RPMI7951 (cell line): ENCODE data around the gene MAGI1. TPM values are rescaled to one million over a fixed set of nuclear protein-coding genes. Genes with fewer than 3 reads are reported as not detected.

Source experiments
- DNase-seq: peaks from one replicate; pipeline ENCODE4 v3.0.0-alpha.2; 2012; ENCODE audit warnings: low read depth
- total RNA-seq: library from RNA; depleted of rRNA; stranded (reverse); fragments of >200 nt; shearing (Covaris generic); gene quantifications from 2 replicates; pipeline ENCODE4 v1.2.3, GENCODE V29; 2014

MAGI1 gene
- total RNA-seq, 1 experiment from 2014 or later, result 4.1 TPM

DNA sequence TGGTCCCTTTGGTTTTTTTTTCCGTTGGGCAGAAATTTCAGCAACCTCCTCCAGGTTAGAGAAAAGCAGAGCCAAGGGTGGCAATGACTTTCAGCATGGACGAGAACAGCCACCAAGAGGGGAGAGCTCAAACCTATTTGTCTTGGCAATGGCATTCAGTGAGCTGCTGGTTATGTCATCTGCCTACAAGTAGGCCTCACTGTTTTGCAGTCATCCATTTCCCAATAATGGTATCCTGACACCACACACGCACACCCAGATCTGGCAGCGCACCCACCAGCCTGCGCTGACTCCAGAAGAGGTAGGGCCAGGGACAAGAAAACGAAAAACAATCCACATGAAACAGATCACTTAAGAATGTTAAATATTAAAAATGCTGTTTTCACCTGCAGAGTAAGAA is 92.3 kb downstream of the MAGI1 start:
- DNase-seq, result peak; percentile 52

DNA sequence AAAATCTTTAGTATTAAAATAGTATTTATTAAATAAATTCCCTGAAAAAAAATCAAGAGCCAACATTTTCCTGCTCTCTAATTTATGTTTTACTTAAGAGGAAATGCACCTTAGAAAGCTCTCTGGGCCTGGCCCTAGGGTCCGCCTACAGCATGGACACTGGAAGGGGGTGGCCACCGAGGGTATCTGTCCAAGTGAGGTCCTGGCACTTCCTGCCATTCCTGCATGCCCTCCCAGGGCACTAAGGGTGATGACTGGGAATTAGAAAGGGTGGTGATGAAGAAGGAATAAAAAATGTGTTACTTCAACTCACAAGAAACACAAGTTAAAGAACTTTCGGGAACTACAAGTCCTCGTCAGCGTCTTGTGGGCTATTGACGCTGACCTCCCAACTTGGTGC is 92.8 kb downstream of the MAGI1 start:
- no peak for DNase-seq

DNA sequence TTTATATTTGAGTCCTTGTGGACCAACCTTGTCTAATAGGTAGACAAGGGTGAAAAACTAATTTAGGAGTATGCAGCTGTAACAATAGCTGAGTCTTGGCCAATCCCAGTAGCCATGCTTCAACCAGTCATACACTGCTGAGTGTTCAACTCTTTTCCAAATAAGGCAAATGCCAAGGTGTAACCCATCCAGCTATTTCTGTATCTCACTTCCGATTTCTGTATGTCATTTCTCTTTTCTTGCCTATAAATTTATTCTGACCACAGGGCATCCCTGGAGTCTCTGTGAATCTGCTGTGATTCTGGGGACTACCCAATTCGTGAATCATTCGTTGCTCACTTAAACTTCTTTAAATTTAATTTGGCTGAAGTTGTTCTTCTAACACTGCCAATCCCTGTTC is 93.2 kb downstream of the MAGI1 start:
- peak; percentile 82 for DNase-seq

DNA sequence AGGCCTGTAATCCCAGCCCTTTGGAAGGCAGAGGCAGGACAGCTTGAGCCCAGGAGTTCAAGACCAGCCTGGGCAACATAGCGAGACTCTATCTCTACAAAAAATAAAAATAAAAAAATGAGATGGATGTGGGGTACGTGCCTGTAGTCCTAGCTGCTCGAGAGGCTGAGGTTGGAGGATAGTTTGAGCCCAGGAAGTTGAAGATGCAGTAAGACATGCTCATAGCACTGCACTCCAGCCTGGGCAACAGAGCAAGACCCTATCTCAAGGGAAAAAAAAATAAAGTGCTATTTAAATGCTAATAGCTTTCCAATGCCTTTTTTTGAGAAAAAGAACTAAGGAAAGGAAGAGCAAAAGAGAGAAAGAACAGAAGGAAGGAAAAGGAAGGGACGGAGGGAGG is 94.5 kb downstream of the MAGI1 start:
- DNase-seq, result no peak

DNA sequence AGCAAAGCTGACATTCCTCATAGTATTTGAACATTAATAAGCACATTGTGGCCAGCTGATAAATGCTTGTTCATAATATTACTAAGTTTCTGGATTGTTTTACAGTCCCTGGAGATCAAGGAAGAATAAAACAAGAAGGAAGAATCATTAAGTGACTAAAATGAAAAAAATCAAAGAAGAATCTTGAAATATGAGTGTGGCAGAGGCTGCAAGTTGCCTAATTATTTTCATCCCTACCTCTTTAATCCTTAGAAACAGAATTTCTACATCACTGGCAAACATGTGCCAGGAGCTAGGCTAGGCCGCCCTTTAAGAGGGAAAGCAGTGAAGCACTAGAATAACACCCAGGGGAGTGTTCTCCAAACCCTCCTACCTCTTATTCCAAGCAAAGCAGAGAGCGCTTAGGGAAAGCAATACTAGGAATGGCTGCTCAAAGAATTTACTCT is 98.9 kb downstream of the MAGI1 start:
- no peak for DNase-seq

DNA sequence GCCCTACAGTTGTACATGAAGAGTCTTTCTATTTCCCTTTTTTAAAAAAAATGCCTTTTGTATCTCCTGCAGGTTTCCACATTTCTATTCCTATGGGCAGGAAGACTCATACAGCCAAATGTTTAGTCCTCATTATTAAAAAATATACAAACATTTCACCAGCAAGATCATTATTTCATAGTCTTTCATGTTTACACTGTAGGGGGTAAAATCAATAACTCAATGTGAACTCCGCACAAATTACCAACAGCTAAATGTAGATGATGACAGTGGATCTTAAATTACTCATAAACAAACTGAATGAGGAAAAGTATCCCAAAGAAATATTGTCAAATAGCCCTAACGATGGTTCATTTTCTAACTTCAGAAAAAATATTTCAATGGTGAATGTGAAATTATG is 99.5 kb downstream of the MAGI1 start:
- DNase-seq, result no peak

DNA sequence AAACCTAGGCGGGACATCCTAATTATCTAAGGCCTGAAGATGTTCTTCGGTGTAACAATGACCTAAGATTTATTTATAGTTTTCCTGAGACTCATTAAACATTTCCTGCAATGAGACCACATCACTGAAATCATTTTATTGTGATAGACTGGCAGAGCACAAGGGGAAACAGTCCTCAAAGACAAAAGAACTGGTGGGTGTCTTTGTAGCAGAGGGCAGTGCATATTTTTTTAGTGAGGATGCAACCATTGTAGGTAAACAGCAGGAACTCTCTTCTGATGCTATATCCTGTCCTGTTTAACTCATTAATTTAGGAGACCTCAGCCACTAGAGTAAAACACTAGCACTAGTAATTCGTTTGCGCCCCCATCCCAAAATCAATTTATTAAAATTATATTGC is 100.0 kb downstream of the MAGI1 start:
- DNase-seq, result no peak

DNA sequence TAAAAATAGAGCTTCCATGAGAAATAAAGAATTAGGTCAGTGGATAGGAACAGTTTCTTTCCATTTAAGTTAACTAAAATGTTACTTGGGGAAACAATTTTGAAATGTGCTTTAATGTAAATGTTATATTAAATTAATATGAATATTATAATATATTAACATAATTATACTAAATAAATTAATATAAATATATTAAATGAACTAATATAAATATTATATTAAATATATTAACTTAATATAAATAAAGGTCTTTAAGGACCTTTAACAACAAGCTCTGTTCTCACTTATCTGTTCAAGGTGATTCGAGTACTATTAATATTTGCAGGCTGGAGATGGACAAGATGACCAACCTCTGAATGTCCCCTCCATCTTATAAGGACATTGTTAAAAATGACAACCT is 100.6 kb downstream of the MAGI1 start:
- DNase-seq, result no peak

DNA sequence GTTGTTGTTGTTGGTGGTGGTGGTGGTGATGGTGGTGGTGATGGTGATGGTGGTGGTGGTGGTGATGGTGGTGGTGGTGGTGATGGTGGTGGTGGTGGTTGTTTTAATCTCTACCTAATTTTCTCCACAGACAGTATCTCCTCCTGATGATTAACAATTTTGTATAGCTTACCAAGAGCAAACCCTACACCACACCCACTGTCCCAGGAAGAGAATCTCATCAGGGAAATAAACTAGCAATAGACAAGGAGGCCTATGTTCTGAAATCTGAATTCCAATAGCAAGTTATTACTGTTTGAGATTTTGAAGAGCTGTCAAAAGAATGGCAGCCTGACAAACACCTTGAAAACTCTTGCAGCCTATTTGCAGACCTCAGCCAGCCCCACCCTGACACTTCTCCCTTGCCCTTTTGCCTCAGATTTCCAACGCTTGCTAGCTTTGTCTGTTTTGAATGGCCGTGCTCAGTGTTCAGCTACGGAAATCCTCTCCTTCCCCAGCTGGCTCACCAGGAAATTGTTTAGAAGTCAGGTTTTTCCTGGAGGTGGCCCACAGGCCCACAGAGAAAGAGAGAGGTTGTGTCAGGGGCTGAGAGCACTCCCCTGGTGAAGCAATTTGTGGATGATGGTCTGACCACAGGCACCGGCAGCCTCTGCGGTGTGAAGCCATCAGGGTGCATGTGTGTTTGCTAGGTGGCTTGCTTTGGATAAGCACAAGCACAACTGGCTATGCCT is 101.6 kb downstream of the MAGI1 start:
- peak; percentile 29 for DNase-seq

DNA sequence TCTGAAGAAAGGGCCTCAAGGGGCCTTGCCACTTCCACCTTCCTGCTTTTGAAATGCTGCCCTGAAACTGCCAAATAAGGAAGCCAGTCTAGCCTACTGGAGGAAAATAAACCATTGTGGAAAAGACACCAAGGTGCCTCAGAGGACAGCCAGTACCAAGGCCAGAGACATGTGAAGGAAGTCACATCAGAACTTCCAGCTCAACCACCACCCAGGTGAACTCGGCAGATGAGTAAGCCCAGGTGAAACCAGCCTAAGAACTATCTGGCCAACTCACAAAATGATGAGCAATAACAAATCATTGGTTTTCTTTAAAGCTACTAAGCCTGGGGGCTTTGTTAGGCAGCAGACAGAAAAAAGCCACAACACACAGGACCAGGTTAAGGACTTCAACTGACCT is 103.0 kb downstream of the MAGI1 start:
- DNase-seq, result no peak

DNA sequence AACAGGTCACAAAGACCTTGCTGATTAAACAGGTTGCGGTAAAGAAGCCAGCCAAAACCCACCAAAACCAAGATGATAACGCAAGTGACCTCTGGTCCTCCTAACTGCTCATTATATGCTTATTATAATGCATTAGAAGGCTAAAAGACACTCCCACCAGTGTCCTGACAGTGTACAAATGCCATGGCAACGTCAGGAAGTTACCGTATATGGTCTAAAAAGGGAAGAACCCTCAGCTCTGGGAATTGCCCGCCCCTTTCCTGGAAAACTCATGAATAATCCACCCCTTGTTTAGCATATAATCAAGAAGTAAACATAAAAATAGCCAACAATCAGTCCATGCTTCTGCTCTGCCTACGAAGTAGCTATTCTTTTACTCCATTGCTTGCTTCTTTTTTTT is 108.1 kb downstream of the MAGI1 start:
- DNase-seq, result no peak

DNA sequence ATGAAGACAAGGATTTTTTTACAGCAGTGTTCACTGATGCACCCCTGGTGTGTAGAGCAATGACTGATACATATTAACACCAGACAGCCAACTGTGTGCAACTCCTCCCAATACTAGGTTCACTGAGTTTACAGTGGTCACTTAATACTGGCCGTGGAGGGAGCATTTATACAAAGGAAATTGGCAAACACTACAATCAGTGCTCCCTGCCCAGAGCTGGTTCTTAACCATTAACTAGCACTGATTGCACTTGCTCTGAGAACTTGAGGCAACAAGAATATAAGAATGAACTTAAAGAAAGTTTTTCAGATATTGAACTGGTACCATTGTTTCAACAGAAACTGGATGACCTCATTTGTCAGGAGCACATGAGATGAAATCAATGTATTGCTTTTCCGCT is 110.6 kb downstream of the MAGI1 start:
- DNase-seq, result no peak

DNA sequence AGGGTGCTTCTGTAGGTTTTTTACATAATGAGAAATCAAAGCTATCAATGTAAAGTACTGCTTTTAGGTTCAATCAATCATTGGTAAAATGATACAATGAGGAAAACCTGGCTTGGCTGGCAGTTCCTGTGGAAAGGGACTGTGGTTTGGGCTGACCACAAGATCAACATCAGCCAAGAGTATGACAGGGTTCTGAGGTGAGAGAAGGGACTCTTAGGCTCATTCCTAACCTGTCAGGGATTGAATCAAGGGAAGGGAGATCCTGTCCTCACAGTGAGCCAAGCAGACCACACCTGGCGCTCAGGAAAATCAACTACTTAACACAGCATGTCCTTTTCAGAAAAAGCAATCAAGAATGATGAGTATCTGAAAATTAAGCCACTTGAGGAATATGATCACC is 111.1 kb downstream of the MAGI1 start:
- peak; percentile 48 for DNase-seq

DNA sequence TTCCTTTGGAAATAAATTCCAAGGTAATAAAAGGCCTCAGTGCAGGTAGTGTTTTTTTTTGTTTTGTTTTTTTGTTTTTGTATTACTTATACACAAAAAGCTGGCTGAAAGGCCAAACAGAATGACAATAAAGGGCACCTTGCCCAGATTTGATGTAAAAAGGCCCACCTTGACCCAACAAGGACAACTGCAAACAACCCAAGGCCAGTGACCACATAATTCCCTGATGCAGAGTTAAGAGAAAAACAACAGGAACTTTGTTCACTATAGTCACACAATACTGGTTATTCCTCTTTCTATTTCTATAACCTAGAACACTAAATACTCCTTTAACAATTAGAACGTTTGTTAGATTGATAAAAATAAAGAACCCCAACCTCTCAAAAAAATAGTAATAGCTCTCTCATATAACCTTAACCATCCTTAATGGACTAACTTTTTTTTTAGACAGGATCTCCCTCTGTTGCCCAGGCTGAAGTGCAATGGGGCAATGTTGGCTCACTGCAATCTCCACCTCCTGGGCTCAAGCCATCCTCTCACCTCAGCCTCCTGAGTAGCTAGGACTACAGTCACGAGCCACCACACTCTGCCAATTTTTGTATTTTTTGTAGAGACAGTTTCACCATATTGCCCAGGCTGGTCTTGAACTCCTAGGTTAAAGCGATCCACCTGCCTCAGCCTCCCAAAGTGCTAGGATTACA is 113.3 kb downstream of the MAGI1 start:
- no peak for DNase-seq

DNA sequence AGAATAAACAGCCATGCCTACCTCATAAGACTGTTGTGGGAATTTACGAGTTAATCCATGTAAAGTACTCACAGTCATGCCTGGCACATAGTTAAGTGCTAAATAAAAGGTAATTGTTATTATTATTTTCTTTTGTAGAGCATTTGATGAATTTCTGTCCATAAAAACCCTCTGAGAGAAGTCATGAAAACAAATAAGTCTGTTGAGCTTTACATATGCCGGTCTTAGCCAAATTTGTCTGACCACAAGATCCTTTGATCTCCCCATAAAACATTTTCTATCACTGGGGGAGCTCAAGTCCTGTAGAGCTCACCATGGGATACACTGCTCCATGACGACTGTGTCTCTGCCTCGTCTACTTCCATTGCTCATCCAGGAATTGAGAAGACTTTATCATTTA is 114.0 kb downstream of the MAGI1 start:
- DNase-seq, result peak; percentile 39

DNA sequence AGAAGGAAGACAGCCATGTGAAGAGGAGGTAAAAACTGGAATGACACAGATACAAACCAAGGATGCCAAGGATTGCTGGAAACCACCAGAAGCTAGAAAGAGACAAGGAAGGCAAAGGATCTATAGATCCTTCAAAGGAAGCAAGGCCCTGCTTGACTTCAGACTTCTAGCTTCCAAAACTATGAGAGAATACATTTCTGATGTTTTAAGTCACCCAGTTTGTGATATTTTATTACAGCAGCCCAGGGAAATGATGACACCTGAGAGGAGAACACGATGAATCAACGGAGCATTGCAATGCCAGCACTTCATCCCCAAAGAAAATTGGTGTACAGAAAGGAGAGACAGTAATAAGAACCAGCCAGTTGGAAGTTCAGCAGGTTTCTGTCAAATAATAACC is 116.3 kb downstream of the MAGI1 start:
- DNase-seq, result no peak

DNA sequence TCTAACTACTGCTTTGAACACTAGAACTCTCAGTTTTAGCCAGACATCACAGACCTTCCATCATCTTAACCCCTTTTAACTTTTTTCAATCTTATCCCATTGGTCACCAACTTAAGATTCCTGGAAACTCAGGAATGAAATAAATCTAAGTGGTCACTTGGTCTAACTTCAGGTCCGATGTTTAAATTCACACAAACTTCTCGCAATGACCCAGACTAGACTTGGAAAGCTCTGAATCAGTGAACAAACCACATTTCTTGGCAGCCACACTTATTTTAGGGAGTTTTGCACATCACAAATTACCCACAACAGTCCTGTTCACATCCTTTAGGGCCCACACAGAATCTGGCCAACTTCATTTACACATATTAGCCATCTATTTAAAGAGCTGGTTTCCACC is 118.9 kb downstream of the MAGI1 start:
- DNase-seq, result no peak

DNA sequence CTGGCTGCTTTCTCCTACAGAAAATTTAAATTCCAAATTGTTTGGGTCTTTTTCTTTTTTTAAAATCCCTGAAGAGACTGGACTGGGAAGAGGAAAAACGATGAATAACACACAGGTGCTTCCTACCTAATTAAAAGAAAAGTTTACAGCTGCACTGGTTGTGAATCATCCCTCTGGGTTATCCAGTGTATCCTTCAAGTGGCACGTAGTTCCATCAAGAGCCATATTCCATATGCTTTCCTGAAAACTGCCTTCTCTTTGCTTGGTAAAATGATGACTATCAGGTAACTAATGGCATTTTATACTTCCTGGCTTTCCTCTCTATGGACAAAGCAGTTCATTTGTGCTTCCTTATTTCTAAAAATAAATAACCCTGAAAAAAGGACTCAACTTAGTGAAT is 123.2 kb downstream of the MAGI1 start:
- DNase-seq, result no peak

DNA sequence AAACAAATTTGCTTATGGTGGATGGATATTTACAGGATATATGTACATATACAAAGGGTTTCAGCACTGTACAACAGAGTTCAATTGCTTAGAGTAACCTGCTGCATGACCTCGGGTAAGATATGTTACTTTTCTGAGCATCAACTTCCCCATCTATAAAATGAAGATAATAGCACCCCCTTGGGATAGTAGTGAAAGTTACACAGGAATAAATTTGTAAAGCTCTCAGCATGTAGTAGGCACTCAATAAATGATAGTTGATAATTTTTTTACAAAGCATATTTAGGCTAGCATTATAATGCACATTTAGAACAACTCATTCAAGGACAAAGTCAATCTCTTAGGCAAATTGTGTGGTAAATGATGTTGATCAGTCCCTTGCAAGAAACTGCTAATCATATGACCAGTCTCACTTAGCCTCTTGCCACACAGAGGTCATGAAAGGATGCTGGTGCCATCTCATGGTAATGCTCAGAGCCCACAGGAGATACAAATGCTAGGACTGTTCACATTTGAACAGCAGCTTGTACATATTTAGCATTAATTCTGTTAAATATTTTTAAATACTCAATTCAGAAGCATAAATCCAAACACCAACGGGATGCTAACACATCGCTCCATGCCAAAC is 123.9 kb downstream of the MAGI1 start:
- no peak for DNase-seq

DNA sequence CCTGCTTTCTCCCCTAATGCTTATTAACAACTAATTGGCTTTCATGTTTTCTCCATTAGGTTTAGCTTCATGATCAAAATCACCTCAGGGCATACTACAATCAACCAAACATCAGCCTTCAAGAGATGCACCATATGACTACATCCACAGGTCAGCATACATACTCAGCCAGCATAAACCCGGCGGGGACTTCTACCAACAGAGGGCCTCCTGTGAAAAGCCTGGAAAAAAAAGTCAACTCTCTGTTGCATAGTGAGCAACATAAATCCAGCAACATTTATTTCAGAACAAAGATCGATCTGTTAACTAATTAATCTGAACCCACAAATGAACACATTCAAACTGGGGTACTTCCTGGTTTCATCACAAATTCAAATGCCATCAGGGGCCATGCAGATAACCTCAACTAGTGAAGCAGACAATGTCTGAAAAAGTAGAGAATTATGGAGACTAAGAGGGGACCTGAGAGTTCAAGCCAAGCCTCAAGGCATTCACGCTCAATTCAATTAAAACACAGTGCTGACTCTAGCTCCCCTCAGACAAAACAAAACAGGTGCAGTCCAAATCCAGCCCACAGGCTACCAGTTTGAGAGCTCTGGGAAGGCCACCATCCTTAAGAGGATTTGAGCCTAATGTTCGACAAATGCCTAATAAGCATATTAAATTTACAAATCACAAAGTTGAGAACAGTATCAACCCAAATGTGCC is 124.5 kb downstream of the MAGI1 start:
- peak; percentile 34 for DNase-seq

DNA sequence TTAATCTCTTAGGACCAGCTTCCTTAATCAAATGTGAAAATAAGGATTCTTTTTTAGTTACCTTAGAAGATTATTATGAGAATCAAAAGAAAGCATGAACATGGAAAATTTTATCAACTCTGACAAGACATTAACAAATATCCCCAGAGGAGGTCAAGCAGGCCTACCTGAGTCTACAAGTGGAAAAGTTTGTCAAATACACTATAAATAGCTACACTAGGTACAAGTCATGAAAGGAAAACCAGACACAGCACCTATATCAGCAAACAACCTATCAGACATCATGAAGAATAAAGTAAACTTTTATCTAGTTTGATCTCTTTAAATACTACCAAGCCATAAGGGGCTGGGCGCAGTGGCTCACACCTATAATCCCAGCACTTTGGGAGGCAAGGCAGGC is 126.1 kb downstream of the MAGI1 start:
- DNase-seq, result no peak

DNA sequence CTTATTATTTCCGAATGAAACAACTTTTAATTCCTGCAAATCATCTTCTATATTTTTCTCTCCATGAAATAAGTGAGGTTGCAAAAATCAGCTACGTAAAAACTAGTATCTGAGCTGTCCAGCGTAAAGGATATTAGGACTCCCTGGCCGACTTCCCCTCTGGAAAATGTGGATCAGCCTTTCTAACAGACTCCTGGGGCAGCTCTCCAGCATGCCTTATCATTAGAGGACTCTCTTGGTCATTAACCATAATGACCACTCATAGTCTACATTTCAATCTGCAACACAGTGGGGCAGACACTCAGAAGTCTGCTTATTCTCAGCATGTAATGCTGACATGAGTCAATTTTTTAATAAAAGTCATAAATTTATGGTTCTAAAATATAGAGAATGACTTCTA is 130.1 kb downstream of the MAGI1 start:
- no peak for DNase-seq
